GM18517 (cell line): ENCODE measurements around the gene FBLN5.
A peak's percentile ranks its signal among the peaks of the same experiment; 100 is the strongest.

Experiments
- ATAC-seq: cut with Tn5 transposase; IDR thresholded peaks from one replicate; pipeline ENCODE4 v1.9.1; 2021; ENCODE audit warnings: mild to moderate bottlenecking, moderate library complexity; ENCODE audit not compliant: unreplicated experiment

The FBLN5 gene

DNA sequence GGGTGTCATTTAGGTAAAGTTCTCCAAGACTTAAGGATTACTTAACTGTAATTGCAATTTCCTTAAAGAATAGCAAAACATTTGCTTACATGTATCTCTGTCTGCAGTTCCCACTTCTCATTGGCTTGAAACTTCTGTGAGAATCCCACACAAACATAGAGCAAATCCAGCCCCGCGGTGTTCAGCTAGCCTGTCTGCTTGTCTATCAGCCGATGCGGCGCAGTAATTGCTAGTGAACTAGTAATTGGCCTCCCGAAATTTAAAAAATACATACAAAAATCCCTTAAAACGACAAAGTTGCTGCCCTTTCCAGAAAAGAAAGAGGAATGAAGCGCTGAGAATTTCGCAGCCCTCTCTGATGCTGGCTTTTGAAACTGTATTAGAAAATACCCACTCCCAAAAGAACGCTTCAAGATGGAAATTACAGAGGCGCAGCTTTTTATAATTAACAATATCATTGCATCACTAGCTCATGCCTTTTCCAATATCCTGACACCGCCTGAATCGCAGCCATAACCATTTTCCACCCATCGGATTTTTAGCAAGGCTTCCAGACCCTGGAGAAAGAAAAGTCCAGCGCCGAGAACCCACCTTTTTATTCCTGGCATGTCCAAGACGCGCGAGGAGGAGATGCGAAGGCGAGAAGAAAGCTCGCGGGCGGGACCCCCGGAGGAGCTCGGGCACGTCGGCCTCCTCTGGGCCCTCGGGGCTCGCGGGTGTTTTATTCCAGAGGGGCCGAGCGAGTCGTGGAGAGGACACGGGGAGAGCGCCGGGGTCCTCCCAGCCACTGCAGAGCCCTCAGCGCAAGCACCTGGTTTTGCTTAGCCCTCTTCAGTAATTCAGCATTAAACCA is 646 bp downstream of the FBLN5 start:
- no peak for ATAC-seq

DNA sequence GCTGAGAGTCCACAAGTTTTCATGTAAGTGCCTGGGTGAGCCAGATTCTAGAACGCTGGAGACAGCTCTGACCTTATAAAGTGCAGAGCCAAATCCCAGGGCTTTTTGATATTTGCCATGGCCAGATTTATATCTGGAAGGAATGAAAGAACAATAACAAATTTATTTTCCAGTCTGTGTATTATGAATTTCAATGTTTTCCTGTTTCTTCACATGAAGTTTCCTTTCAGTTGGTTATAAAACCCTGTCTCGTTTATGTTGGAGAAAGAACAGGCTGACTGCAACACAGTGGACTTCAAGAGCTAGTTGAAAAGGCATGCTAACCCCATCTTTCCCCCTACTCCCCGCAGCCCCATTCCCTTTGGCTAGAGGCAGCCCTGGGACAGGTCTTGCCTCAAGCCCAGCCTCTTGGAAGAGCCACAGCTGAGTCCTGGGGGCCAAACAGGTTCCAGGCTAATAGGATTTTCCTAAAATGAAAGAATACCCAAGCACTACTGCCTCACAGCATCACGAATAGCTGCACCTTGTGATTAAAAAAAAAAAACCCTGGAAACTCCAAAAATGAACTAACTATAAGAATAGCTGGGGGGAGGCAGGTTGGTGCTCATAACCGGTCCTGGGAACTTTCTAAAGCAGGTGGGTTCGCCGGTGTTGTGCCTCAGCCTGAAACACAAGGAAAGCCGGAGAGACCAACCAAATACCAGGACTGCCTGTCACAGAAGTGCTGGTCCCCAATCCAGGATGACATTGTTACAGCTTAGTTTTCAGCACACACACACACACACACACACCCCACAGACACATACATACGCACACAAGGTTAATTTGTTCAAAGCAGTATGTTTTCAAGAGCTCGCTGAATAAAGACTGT is 1.5 kb downstream of the FBLN5 start:
- no peak for ATAC-seq

DNA sequence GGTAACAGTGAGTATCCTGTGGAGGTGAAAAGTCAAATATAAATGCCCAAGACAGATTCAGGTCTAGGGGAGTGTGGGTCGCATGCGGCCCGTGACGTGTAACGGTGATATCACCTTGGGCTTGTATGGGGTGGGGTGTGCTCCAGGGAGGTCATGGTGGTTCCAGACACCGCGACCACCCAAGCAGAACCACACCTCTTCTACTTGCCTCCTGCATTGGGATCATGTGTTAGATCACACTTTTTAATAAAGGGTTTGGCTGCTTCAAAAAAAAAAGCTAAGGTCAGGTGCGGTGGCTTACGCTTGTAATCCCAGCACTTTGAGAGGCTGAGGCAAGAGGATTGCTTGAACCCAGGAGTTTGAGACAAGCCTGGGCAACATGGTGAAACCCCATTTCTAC is 4.5 kb downstream of the FBLN5 start:
- no peak for ATAC-seq

- ATAC-seq = no peak
Observed at GRCh38 chr14:91942128-91942527, 5.4 kb downstream of the FBLN5 start.

GRCh38 chr14:91940209-91940608 is 7.3 kb downstream of the FBLN5 start:
- ATAC-seq = no peak

DNA sequence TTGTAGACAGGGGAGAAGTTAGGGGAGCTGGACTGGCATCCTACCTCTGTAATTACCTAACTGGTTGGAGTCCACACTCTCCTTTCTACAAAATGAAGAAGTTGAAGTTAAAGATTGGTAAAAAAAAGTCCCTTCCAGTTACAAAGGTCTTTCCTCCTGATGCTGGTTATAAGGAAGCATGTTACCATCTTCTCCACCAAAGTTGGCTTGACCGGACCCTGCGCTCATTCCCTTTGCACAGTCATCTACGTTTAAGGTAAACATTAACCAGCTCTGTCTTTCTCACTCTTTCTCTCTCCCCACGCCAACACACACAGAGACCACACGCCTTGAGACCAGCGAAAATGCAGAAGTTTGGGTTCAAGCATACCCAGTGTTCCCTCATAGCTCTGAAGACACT is 11.9 kb downstream of the FBLN5 start:
- no peak for ATAC-seq

DNA sequence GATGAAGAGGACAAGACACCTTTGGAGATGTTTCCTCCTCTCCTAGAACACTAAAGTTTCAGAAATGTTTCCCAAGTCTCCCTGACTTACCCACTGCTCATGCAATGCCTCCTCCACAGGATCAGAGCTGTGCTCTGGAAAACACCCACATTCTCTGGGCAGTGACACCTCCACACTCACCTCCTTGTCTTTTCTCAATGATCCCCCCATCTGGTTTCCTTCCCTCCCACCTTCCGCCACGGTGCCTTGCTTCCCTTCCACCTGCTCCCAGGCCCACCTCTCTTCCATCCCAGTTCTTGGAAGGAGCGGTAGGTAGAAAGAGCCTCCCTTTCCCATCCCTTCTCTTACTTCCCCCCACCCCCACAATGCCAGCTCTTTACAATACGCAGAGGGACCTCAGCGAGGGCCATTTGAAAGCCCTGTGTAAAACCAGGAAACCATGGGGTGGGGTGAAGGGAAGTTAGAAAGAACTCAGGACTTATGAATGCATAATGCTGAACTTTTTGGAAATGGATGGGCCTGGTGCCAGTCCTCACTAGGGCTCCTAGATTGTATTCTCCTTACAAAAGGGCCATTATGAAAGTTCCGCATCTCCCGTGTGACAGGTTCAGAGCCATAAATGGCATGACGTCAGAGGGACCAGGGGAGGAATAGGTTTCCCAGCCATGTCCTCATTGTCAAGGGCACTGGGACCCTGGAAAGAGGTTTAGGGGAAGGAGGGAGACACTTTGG is 12.8 kb downstream of the FBLN5 start:
- no peak for ATAC-seq

DNA sequence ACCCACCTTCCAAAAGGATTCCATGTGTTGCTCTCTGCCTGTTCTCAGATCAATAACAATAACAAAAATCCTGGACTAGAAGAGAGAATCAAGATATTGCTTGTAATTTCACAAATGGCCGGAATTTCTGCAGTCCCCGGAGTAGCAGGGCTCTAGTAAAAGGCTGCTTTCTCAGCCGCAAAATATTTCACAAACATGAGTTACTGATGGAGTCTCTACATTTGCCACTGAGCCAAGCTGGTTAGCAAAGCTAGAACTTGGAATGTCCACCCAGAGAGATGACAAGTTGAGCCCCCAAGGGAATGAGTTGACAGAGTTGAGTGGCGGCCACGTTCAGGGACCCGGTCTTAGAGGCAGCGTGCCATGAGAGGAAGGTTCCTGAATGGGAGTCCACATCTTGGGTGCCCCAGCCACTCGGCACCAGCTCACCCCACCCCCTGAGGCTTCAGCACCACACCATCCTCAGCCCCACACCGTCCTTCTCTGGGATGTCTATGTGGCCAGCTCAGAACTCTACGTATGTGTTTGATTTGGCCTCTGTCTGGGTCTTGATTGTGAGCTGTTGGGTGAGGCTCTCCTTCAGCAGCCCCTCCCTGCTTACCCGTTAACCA is 15.9 kb downstream of the FBLN5 start:
- no peak for ATAC-seq

DNA sequence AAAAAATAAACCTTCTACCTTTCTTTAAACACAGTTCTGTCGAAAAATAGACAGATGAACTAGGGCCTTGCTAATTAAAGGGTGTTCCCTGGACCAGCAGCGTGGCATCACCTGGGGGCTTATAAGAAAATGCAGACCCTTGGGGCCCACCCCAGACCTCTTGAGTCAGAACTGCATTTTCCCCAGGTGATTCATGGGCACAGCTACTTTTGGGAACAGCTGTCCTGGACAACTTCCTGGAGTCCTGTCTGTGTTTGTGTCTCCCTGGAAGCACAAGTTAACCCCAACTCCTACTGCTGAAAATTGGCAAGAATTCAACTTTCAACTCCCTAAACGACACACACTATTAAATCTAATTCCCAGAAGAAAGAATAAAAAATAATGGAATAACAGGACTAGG is 17.8 kb downstream of the FBLN5 start:
- no peak for ATAC-seq

GRCh38 chr14:91927800-91928199 is 19.7 kb downstream of the FBLN5 start:
- ATAC-seq = no peak

- ATAC-seq = no peak
Observed at GRCh38 chr14:91927191-91927590, 20.3 kb downstream of the FBLN5 start.

- no peak for ATAC-seq
Observed at GRCh38 chr14:91926131-91926890, 21.2 kb downstream of the FBLN5 start.

GRCh38 chr14:91925727-91926121 is 21.8 kb downstream of the FBLN5 start:
- ATAC-seq = no peak

DNA sequence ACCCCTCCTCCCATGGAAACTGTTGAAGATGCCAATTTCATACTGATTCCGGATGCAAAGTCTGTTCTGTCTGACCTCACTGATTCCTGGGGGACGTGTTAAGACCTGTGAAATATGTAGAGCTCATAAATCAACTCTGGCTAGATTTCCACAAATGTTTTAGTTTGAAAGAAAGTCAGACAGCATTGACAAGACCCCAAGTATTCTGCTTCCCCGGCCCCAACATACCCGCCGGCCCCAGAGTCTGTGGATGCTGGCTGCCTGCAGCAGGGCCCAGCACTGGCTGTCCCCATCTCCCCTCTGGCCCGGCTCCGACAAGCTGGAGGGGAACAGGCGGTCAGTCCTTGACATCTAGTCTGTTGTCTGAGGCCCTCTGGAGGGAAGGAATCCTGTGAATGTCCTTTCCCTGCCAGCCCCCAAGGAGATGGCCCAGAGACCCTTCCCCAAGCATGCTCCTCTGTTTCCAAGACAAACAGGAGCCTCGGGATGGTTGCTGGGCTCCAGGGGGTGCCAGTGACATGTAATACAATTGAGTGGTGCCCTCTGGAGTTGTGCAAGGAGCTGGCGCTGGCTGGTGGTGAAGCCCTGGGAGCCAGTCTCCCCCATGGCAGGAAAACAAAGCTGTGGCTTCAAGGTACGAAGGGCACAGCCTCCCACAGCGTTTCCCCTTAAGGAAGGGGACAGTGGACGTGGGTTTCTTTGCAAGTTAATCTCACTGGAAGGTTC is 22.3 kb downstream of the FBLN5 start:
- no peak for ATAC-seq

DNA sequence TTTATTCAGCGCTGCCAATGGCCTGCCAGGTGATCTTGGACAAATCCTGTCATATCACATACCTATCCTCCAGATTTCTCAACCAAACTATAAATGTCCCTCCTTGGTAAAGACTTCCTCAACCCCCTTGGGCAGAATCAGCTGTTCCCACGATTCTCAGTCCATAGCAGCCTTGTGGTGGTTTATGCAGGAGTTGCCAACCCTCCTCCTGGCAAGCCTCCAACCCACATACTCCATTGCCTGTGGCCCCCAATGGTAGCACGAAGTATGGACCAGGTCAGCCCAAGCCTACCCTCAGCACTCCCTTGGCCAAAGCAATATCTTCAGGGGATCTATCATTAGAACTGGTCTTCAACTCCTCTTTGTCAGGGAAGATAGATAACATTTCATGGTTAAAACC is 27.0 kb downstream of the FBLN5 start:
- no peak for ATAC-seq

GRCh38 chr14:91919814-91920213 is 27.7 kb downstream of the FBLN5 start:
- ATAC-seq = no peak

DNA sequence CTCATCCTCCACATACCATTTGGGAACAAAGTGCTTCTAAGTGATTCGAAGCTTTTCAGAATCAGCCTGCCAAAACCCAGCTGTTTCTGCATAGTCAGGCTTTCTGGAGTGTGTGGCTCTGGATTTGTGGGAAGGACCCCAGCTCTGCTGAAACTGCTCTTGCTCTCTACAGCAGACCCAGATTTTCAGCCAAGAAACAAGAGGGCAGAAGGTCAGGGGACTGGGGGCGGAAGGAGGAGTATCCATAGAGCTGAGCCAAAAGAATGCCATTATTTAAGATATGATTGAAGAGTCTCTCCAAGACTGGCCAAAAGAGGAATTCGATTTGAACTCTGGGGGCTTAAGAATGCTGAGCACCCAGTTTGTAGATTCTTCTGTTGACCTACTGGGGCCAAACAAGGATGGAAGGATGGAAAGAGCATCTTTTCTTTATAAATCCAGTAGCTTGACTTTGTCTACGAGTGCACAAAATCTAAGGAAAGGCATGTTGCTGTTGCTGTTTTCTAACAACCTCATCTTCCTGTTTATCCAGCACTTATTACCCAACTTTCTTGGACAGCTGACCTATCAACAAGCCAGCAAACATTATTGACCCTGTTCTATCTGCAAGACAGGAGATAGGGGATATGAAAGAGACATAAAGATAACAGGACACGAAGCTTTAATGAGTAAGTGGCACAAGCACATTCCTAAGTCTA is 29.2 kb downstream of the FBLN5 start:
- no peak for ATAC-seq

DNA sequence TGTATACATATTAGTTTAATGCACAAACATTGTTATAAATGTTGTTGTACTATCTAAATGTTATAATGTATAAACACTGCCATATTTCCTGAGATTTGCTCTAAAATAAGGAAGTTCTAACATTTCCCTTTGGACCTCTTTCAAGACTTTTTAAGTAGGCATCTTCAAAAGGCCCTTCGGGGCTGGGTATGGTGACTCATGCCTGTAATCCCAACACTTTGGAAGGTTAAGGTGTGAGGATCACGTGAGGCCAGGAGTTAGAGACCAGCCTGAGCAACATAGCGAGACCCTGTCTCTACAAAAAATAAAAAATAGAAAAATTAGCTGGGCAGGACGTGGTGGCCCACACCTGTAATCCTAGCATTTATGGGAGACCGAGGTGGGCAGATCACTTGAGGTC is 35.5 kb downstream of the FBLN5 start:
- peak; percentile 13 for ATAC-seq

GRCh38 chr14:91911474-91912032 is 35.9 kb downstream of the FBLN5 start:
- ATAC-seq = peak; percentile 61
